Measurements from ENCODE around the gene STARD10. TPM values are rescaled to one million over a fixed set of nuclear protein-coding genes. Genes with fewer than 3 reads are reported as not detected.

Gene STARD10
- total and polyA plus RNA-seq, 4 donors = 70.5 to 328 (median 232) TPM

- WGBS = 98% methylated on average over 5 of the region's 5 CpGs
- peak overlapping the region in 1 of 2 donors; percentile 37 for H3K27ac ChIP-seq (ENCODE audit: low read depth in 1 of 2, low read length in 2 of 2)
- H3K4me3 ChIP-seq (ENCODE audit: low read depth in 1 of 3, low read length in 3 of 3) = no peak overlapping the region
- TF ChIP-seq YY1 (IDR thresholded peaks at IDR 0.05) (no peak), HNF4G (IDR thresholded peaks at IDR 0.05) (no peak), SP1 (IDR thresholded peaks at IDR 0.05) (no peak), JUND (IDR thresholded peaks at IDR 0.05) (no peak), EGR1 (IDR thresholded peaks at IDR 0.05; ENCODE audit: low read depth in 2 of 2) (no peak), MAX (IDR thresholded peaks at IDR 0.05) (no peak), ZBTB33 (IDR thresholded peaks at IDR 0.05) (no peak), FOXA2 (IDR thresholded peaks at IDR 0.05) (no peak), TAF1 (conservative IDR thresholded peaks at IDR 0.05) (no peak), RAD21 (IDR thresholded peaks at IDR 0.05) (no peak), CTCF (IDR thresholded peaks at IDR 0.05; ENCODE audit: low read depth, low read length, missing input control) (no peak), ATF3 (IDR thresholded peaks at IDR 0.05) (no peak), FOXA1 (IDR thresholded peaks at IDR 0.05) (no peak), NR2F2 (IDR thresholded peaks at IDR 0.05) (no peak)
- no peak overlapping the region for H3K9ac ChIP-seq (ENCODE audit: low read depth in 1 of 2, low read length in 2 of 2)
- H3K27me3 ChIP-seq (ENCODE audit: control insufficient read depth in 4 of 4, insufficient read depth in 4 of 4, low read length in 3 of 4) = no peaks in the 10 kb centered on the region
- peaks cover 0 to 20% (median 13%) of the 10 kb centered on the region in 4 donors for H3K4me1 ChIP-seq (ENCODE audit: control insufficient read depth in 4 of 4, insufficient read depth in 4 of 4, low read length in 3 of 4)
- DNase-seq (ENCODE audit: low spot score) = no peak
- no peaks in the 10 kb centered on the region for H3K9me3 ChIP-seq (ENCODE audit: control insufficient read depth in 4 of 4, low read length in 3 of 4)
- H3K36me3 ChIP-seq (ENCODE audit: control insufficient read depth in 4 of 4, insufficient read depth in 3 of 4, low read depth in 1 of 4, low read length in 3 of 4) = peaks cover 0 to 7% (median 5%) of the 10 kb centered on the region in 4 donors
These were observed 39.4 kb upstream of the STARD10 start for GRCh38 chr11:72833083-72833733.

GRCh38 chr11:72832301-72833082 is 38.6 kb upstream of the STARD10 start:
- TF ChIP-seq TAF1 (conservative IDR thresholded peaks at IDR 0.05) (no peak), FOXA2 (IDR thresholded peaks at IDR 0.05) (no peak), RAD21 (IDR thresholded peaks at IDR 0.05) (no peak), NR2F2 (IDR thresholded peaks at IDR 0.05) (no peak), REST (IDR thresholded peaks at IDR 0.05) (no peak)
- DNase-seq (ENCODE audit: low spot score) = no peak
- Histone ChIP-seq H3K4me1 (ENCODE audit: control insufficient read depth in 4 of 4, insufficient read depth in 4 of 4, low read length in 3 of 4) (peaks cover 0 to 23% (median 17%) of the 10 kb centered on the region in 4 donors), H3K9me3 (ENCODE audit: control insufficient read depth in 4 of 4, low read length in 3 of 4) (no peaks in the 10 kb centered on the region), H3K4me3 (ENCODE audit: low read depth in 1 of 3, low read length in 3 of 3) (no peak overlapping the region), H3K9ac (ENCODE audit: low read depth in 1 of 2, low read length in 2 of 2) (no peak overlapping the region), H3K27me3 (ENCODE audit: control insufficient read depth in 4 of 4, insufficient read depth in 4 of 4, low read length in 3 of 4) (no peaks in the 10 kb centered on the region), H3K27ac (ENCODE audit: low read depth in 1 of 2, low read length in 2 of 2) (peak overlapping the region; percentile 37 to 50), H3K36me3 (ENCODE audit: control insufficient read depth in 4 of 4, insufficient read depth in 3 of 4, low read depth in 1 of 4, low read length in 3 of 4) (peaks cover 0 to 3% (median under 1%) of the 10 kb centered on the region in 4 donors)
- WGBS = 78% methylated on average over 9 of the region's 9 CpGs
